Fibroblast of the aortic adventitia (primary cell): ENCODE measurements around the gene ZMYND12. TPM values are rescaled to one million over a fixed set of nuclear protein-coding genes. Genes with fewer than 3 reads are reported as not detected.
A peak's percentile ranks its signal among the peaks of the same experiment; 100 is the strongest.

Source experiments
- DNase-seq: peaks from one replicate; pipeline ENCODE4 v3.0.0-alpha.2; 2010; ENCODE audit warnings: low read depth
- H3K4me3 ChIP-seq: 2 replicates; pipeline ENCODE4 v1.5.1; 2011; ENCODE audit warnings: low read depth, mild to moderate bottlenecking, control low read depth, low read length, moderate library complexity
- total RNA-seq: library from RNA; depleted of rRNA; stranded (reverse); fragments of >200 nt; gene quantifications from 2 replicates; pipeline ENCODE4 v1.2.3, GENCODE V29; 2012; ENCODE audit warnings: low replicate concordance
- TF ChIP-seq, protein P1 (sequence below): IDR thresholded peaks from 2 replicates; pipeline ENCODE4 v1.5.1; 2011; ENCODE audit warnings: mild to moderate bottlenecking, low read length, control low read depth, inconsistent platforms; ENCODE audit not compliant: insufficient read depth

The ZMYND12 gene
- total RNA-seq, 1 donor: 1.6 TPM

DNA sequence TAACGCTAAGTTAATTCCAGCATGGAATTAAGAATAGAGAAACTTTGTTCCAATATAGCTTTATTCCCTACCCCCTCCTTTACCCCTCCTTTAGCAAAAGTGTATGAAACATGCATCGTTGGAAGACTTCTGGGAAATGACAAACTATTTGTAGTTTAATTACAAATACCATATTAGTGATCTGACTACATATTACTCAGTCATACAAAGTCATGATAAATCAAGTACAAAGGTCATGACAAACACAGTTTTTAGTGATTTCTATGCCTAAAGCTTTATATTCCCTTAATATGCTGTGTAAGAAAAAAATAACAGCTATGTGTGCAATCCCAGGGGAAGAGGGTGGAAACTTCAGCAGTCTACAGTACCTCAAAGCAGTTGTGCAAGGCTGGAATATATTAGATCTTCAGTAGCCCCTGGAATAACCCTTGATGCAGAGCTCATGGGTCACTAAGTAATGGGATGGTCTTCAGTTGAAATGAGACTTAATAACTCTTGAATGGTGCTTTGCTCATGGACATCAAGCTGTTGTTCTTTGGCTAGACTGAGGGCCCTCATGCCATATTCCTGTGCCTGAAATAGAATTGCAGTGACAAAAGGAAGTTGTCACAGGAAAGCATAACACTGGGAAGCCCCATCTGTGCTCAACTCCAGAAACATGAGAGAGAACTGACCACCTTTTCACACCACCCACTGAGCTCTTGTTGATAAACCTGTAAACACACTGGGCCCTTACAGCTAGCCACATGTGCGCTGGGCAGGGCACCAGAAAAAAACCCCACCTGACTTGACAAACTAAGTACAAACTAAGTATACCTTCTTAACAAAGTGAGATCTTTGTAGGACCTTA is 25.3 kb downstream of the ZMYND12 start:
- H3K4me3 ChIP-seq: no peak overlapping the region
- DNase-seq: peak; percentile 20
- TF ChIP-seq, protein P1, sequence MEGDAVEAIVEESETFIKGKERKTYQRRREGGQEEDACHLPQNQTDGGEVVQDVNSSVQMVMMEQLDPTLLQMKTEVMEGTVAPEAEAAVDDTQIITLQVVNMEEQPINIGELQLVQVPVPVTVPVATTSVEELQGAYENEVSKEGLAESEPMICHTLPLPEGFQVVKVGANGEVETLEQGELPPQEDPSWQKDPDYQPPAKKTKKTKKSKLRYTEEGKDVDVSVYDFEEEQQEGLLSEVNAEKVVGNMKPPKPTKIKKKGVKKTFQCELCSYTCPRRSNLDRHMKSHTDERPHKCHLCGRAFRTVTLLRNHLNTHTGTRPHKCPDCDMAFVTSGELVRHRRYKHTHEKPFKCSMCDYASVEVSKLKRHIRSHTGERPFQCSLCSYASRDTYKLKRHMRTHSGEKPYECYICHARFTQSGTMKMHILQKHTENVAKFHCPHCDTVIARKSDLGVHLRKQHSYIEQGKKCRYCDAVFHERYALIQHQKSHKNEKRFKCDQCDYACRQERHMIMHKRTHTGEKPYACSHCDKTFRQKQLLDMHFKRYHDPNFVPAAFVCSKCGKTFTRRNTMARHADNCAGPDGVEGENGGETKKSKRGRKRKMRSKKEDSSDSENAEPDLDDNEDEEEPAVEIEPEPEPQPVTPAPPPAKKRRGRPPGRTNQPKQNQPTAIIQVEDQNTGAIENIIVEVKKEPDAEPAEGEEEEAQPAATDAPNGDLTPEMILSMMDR: no peak

DNA sequence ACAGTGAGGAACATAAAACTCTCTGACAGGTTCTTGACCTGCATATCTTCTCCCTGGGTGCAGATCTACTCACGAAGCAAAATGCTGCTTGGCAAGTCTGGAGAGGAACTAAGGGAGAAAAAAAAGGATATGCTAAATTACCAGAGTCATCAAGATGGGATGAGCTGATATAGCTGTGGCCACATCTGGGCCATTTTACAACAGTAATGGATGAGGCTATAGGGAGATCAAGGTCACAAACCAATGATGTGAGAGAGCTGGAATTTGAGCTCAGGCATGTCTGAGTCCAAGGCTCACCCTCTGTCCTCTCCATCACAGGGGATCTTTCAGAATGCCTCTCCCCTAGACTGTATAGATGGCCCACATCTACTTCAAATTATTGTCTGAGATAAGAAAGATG is 26.2 kb downstream of the ZMYND12 start:
- TF ChIP-seq, protein P1: no peak
- no peak overlapping the region for H3K4me3 ChIP-seq
- DNase-seq: no peak

DNA sequence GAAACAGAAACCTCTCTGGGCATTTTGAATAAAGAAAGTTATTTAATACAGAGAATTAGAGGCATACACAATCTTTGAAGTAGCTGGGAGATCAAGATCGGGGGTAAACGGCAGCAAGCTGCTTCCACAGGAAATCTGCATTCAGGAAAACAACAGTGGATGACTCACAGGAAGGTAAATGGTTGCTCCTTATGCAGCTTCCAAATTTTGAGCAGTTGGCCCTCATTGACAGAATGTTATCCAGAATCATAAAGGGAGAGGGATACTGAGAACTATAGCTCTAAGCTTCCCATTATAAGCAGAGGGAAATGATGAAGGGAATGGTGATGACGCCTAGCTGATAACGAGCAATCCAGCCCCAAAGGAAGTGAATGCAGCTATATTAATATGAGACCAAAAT is 28.6 kb downstream of the ZMYND12 start:
- no peak overlapping the region for H3K4me3 ChIP-seq
- no peak for DNase-seq
- TF ChIP-seq, protein P1: no peak

DNA sequence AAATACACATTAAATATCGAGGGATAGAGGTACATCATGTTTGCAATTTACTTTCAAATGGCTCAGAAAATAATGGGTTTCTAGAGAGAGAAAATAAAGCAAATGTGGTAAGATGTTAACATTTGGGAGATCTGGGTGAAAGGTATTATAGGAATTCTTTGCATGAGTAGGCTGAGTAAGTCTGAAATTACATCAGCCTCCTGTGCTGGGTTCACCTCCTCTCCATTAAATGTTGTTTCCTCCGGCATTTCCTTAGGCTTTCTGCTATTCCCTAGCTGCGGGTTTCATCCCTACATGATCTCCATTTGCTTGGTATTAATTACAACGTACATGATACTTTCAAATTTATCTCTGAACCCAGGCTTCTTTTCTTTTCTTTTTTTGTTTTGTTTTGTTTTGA is 31.6 kb downstream of the ZMYND12 start:
- H3K4me3 ChIP-seq: no peak overlapping the region
- TF ChIP-seq, protein P1: no peak
- DNase-seq: peak; percentile 18

DNA sequence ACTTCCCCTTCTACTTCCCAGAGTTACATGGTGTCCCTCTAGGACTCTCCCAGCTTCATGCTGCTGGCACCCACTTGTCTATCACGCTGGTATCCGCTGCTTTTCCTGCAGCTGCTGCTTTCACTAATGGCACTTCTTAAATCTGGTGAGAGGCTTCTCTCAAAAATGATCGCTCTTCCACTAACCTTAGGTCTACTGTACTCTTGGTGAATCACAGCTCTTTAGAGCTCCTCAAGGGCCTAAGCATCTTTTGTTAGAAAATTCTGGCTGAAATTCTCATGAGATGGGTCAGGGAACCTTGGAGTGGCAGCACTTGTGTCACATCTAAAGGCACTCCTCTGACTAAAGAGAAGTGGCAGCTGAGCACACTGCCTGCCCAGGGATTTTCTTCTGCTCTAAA is 32.1 kb downstream of the ZMYND12 start:
- TF ChIP-seq, protein P1: no peak
- no peak for DNase-seq
- H3K4me3 ChIP-seq: no peak overlapping the region

DNA sequence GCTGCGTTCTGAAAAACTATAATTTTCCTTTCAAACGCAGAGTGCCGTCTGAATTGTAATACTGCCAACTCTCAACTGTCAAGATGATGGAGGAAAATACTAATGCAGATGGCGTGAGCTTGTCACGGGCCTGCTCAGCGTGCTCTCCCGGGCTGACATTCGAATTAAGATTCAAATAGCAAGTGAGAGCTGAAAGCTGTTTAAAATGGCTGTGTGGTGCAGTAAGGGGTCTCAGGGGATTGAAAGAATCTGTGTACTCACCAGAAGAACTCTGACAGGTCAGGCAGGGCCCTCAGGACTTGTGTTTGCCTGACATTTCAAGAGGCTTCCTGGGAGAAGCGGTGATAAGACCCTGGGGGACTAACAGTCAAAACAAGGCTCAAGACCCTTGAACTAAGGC is 33.1 kb downstream of the ZMYND12 start:
- TF ChIP-seq, protein P1: no peak
- H3K4me3 ChIP-seq: no peak overlapping the region
- no peak for DNase-seq
